ENCODE measurements around the gene ST6GALNAC3.

ST6GALNAC3 gene

DNA sequence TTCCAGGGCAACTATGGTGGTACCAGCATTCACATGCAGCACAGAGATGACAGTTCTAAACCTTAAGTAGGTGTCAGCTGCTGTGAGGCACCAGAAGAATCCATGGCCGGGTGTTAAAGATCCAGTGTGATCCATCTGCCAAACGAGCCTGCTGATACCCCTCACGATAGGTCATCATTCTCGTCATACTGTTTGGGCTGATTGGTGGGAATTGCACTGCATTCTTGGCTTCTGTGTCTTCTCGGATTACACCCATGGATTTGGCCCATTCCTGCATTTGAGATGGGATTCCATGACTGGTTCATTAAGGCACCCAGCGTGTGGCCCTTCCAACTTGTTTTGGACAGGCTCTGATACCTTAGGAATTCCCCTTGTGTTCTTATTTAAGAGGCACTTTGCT, 55.2 kb downstream of the ST6GALNAC3 start:
- no peak for DNase-seq (ENCODE audit: low read depth, low spot score)
- H3K4me3 ChIP-seq (ENCODE audit: low read depth, low read length) = no peak overlapping the region
- POLR2A ChIA-PET = no interaction called here
- CTCF ChIA-PET = no interaction called here
- TF ChIP-seq, protein P1, sequence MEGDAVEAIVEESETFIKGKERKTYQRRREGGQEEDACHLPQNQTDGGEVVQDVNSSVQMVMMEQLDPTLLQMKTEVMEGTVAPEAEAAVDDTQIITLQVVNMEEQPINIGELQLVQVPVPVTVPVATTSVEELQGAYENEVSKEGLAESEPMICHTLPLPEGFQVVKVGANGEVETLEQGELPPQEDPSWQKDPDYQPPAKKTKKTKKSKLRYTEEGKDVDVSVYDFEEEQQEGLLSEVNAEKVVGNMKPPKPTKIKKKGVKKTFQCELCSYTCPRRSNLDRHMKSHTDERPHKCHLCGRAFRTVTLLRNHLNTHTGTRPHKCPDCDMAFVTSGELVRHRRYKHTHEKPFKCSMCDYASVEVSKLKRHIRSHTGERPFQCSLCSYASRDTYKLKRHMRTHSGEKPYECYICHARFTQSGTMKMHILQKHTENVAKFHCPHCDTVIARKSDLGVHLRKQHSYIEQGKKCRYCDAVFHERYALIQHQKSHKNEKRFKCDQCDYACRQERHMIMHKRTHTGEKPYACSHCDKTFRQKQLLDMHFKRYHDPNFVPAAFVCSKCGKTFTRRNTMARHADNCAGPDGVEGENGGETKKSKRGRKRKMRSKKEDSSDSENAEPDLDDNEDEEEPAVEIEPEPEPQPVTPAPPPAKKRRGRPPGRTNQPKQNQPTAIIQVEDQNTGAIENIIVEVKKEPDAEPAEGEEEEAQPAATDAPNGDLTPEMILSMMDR (IDR thresholded peaks at IDR 0.05; ENCODE audit: insufficient read depth, low read length, missing control alignments) = no peak

DNA sequence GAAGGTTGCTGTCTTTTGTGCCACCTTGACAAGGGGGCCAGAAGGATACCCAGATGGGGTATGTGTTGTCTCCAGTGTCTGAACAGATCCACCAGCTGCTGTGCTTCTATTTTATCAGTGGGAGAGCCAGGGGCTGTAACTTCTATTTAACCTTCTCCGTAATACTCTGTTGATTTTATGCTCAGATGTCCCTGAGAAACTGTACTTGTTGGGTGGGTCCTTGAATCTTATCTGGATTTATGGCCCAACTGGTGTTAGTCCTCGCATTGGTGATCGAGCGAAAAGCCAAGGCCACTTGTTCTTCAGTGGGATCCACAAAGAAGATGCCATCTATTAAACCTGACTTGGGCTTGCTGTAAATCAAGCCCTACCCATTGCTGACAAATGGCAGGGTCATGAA, 56.4 kb downstream of the ST6GALNAC3 start:
- TF ChIP-seq, protein P1 (IDR thresholded peaks at IDR 0.05; ENCODE audit: insufficient read depth, low read length, missing control alignments) = no peak
- POLR2A ChIA-PET = no interaction called here
- DNase-seq (ENCODE audit: low read depth, low spot score) = no peak
- no peak overlapping the region for H3K4me3 ChIP-seq (ENCODE audit: low read depth, low read length)
- CTCF ChIA-PET = no interaction called here

DNA sequence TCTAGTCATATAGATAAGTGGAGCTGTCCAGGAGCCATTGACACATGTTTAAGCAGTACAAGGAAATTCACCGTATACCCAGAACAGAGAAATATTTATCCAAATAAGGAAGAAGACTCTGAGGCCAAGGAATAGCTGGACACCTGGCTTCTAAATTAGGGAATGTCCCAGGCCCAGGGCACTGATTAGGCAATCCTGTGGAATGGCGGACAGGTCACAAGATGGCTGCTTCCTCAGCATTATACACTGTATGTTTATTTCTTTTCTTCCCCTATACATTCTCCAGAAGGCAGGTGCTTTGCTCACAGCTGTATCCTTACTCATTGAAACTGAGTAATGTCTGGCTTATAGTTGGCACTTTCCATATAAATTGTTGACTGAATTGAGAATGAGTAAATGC, 59.4 kb downstream of the ST6GALNAC3 start:
- CTCF ChIA-PET = interaction anchor here (1.0 kb wide), 1 partner anchor 9 kb away, joined by 3 read pairs; no protein-coding TSS in a partner anchor

DNA sequence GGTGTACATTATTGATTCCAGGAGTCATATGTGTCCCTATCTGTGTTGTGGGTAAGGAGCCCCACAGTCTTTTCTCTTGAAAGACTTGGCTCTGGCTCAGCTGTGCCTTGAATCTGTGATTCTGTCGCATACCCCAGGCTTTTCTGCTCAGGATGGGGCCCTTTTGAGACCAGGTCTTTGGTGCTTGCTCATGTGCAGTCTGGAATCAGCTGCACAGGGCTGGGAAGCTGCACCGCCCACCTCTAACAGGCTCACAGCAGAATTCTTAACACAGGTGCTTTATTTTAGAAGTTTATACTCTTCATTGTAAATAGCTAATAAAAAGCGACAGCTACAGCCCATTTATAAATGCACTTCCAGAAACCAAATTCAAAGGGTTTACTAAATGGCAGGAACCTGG, 61.3 kb downstream of the ST6GALNAC3 start:
- ChIA-PET CTCF (no interaction called here), POLR2A (no interaction called here)
- TF ChIP-seq, protein P1 (IDR thresholded peaks at IDR 0.05; ENCODE audit: insufficient read depth, low read length, missing control alignments) = no peak
- DNase-seq (ENCODE audit: low read depth, low spot score) = no peak
- no peak overlapping the region for H3K4me3 ChIP-seq (ENCODE audit: low read depth, low read length)

More for the DNA sequence above, 59.4 kb downstream of the ST6GALNAC3 start:
- TF ChIP-seq, protein P1 (IDR thresholded peaks at IDR 0.05; ENCODE audit: insufficient read depth, low read length, missing control alignments) = no peak
- no peak overlapping the region for H3K4me3 ChIP-seq (ENCODE audit: low read depth, low read length)
- POLR2A ChIA-PET = no interaction called here
- no peak for DNase-seq (ENCODE audit: low read depth, low spot score)

DNA sequence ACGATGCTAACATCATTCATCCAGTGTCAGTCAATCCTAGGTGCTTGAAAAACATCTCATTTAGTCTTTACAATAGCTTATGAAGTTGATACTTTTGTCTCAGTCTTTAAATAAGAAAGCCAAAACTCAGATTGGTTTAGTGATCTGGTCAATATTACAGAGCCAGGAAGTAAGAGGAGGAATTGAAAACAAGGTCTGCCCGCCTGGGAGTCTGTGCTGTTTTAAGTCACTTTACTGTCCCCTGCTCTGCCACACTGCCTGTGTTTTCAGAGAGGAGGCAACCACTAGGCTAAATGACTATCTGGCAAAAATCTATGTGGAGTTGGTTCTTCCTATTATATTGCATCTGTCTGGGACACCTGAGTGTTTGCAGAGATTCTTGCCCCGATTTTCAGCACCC, 62.3 kb downstream of the ST6GALNAC3 start:
- ChIA-PET CTCF (interaction anchor here (1.7 kb wide), 1 partner anchor 17 kb away, joined by 7 read pairs; no protein-coding TSS in a partner anchor), POLR2A (no interaction called here)
- no peak for DNase-seq (ENCODE audit: low read depth, low spot score)
- H3K4me3 ChIP-seq (ENCODE audit: low read depth, low read length) = no peak overlapping the region
- TF ChIP-seq, protein P1 (IDR thresholded peaks at IDR 0.05; ENCODE audit: insufficient read depth, low read length, missing control alignments) = no peak

DNA sequence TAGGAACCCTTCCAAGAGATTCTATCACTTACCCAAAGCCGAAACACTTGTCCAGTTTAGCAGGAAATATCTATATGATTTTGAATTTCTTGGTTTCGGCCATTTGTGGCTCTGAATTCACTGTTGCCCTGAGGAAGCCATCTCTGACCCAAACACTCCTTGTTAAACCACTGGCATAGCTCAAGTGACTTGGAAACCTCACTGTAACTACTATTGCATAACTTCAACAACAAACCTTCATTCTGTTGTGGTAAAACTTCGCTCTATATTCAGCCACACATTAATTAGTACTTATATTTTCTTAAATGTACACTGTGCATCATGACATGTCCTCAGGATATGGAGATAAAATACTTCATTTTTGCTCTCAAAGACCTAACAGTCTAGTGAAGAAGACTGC, 63.2 kb downstream of the ST6GALNAC3 start:
- POLR2A ChIA-PET = no interaction called here
- no peak for DNase-seq (ENCODE audit: low read depth, low spot score)
- CTCF ChIA-PET = interaction anchor here (1.7 kb wide), 1 partner anchor 16 kb away, joined by 7 read pairs; no protein-coding TSS in a partner anchor
- TF ChIP-seq, protein P1 (IDR thresholded peaks at IDR 0.05; ENCODE audit: insufficient read depth, low read length, missing control alignments) = no peak
- no peak overlapping the region for H3K4me3 ChIP-seq (ENCODE audit: low read depth, low read length)

Measured in AG04449 (cell line).